ENCODE data around the gene YY1. TPM values are rescaled to one million over a fixed set of nuclear protein-coding genes. Genes with fewer than 3 reads are reported as not detected.
"Not testable (repeated sequence)": the region's sequence is repeated elsewhere in the genome, so short reads cannot be mapped to it uniquely, and the experiment has no call there.

YY1 gene
- polyA plus RNA-seq, 1 experiment: 45.6 TPM

DNA sequence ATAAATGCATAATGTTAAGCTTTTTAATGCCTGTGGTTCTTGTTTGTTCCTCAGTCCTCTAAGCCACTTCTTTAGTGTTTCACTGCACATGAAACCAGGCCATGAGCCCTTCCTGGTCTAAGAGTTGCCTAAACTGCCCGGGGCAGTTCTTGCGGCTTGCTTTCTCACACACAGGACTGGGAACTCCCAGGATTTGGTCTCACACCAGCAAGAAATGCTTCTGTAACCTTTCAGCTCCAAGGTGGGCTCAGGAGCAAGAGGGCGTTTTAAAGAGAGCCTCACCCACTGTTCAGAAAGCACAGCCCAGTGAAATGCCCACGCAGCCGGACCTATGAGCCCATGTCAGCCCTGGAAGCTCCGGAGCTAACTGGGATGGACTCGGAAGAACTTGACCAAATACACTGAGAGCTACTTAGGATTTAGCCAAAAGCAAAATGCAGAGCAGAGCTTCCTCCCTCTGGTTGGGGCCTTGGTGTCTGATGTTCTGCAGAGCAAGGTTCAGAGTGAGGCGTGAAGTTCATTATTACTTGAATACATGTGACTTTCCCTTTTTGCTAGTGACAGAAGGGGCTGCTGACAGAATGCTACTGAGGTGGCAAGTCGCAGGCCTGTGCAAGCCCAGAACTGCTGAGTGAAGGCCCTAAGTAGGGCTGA, 43.9 kb downstream of the YY1 start:
- ChIA-PET CTCF (interaction anchor here (1.2 to 1.4 kb wide), 2 partner anchors 19 to 42 kb away, joined by 3 read pairs; no protein-coding TSS in a partner anchor), POLR2A (no interaction called here)
- Histone ChIP-seq H3K9me3 (ENCODE audit: control insufficient read depth, insufficient read depth, low read length) (no peaks in the 10 kb centered on the region; the same call in 1 of the 2 replicates), H3K4me3 (ENCODE audit: low read depth, low read length) (no peak overlapping the region), H3K27ac (ENCODE audit: low read depth, low read length) (no peak overlapping the region), H3K27me3 (ENCODE audit: control insufficient read depth, insufficient read depth, low read length) (no peaks in the 10 kb centered on the region)
- TF ChIP-seq, protein P1, sequence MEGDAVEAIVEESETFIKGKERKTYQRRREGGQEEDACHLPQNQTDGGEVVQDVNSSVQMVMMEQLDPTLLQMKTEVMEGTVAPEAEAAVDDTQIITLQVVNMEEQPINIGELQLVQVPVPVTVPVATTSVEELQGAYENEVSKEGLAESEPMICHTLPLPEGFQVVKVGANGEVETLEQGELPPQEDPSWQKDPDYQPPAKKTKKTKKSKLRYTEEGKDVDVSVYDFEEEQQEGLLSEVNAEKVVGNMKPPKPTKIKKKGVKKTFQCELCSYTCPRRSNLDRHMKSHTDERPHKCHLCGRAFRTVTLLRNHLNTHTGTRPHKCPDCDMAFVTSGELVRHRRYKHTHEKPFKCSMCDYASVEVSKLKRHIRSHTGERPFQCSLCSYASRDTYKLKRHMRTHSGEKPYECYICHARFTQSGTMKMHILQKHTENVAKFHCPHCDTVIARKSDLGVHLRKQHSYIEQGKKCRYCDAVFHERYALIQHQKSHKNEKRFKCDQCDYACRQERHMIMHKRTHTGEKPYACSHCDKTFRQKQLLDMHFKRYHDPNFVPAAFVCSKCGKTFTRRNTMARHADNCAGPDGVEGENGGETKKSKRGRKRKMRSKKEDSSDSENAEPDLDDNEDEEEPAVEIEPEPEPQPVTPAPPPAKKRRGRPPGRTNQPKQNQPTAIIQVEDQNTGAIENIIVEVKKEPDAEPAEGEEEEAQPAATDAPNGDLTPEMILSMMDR (IDR thresholded peaks at IDR 0.05; ENCODE audit: low read depth, low read length): no peak
- DNase-seq (ENCODE audit: low read depth, low spot score): no peak

DNA sequence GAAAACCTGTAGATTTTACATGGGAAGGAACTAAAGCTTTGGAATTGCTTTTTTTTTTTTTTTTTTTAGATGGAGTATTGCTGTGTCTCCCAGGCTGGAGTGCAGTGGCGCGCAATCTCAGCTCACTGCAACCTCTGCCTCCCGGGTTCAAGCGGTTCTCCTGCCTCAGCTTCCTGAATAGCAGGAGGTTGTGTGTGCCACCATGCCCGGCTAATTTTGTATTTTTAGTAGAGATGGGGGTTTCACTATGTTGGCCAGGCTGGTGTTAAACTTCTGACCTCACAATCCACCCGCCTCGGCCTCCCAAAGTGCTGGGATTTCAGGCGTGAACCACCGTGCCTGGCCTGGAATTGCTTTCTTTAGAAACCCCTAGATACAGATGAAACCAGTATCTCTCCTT, 44.5 kb downstream of the YY1 start:
- CTCF ChIA-PET: interaction anchor here (1.2 to 1.4 kb wide), 2 partner anchors 20 to 43 kb away, joined by 3 read pairs; no protein-coding TSS in a partner anchor
- H3K27me3 ChIP-seq (ENCODE audit: control insufficient read depth, insufficient read depth, low read length); POLR2A ChIA-PET; DNase-seq (ENCODE audit: low read depth, low spot score); H3K27ac ChIP-seq (ENCODE audit: low read depth, low read length); H3K9me3 ChIP-seq (ENCODE audit: control insufficient read depth, insufficient read depth, low read length); H3K4me3 ChIP-seq (ENCODE audit: low read depth, low read length): not testable (repeated sequence)

DNA sequence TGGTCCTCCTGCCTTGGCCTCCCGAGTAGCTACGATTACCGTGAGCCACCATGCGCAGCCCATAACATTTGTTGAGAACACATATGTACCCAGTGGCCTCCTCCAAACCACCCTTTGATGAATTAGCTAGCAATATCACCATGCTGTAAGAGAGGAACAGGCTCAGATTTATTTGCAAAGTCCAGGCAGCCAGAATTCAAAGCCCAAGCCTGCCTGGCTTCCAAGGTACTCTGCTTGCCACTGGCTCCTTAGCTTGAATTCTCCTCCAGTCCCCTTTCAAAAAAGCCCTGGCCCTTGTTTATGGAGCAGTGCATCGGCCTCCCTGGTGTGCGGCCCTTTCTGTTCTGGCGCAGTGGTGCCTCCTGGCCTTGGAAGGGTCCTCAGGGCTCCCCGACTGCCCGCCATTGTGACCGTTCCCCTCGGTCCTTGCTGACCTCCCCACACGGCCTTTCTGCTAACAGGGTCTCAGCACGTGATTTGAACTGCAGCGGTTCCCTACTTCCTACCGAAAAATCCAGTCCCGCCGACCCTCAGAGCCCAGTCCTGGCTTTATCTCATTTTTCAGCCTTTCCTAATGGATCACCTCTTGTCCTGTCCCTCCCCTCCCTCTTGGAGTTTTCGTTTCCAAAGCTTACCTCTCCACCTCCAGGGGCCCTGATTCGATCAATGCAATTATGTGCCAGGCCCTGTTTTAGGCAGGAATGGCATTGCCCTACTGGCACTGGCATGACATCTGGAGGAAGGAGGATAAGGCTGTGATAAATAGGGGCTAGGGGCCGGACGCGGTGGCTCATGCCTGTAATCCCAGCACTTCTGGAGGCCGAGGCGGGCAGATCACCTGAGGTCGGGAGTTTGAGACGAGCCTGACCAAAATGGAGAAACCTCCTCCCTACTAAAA, 45.3 kb downstream of the YY1 start:
- CTCF ChIA-PET: interaction anchor here (0.5 to 2.9 kb wide), 11 partner anchors 8 to 94 kb away, joined by 3 to 40 read pairs (median 5); no protein-coding TSS in a partner anchor
- POLR2A ChIA-PET: no interaction called here
- Histone ChIP-seq H3K27ac (ENCODE audit: low read depth, low read length) (no peak overlapping the region), H3K27me3 (ENCODE audit: control insufficient read depth, insufficient read depth, low read length) (no peaks in the 10 kb centered on the region), H3K9me3 (ENCODE audit: control insufficient read depth, insufficient read depth, low read length) (no peaks in the 10 kb centered on the region; the same call in 1 of the 2 replicates), H3K4me3 (ENCODE audit: low read depth, low read length) (peak overlapping the region; percentile 66; the same call in 1 of the 2 replicates)
- DNase-seq (ENCODE audit: low read depth, low spot score): no peak
- TF ChIP-seq, protein P1 (IDR thresholded peaks at IDR 0.05; ENCODE audit: low read depth, low read length): no peak

DNA sequence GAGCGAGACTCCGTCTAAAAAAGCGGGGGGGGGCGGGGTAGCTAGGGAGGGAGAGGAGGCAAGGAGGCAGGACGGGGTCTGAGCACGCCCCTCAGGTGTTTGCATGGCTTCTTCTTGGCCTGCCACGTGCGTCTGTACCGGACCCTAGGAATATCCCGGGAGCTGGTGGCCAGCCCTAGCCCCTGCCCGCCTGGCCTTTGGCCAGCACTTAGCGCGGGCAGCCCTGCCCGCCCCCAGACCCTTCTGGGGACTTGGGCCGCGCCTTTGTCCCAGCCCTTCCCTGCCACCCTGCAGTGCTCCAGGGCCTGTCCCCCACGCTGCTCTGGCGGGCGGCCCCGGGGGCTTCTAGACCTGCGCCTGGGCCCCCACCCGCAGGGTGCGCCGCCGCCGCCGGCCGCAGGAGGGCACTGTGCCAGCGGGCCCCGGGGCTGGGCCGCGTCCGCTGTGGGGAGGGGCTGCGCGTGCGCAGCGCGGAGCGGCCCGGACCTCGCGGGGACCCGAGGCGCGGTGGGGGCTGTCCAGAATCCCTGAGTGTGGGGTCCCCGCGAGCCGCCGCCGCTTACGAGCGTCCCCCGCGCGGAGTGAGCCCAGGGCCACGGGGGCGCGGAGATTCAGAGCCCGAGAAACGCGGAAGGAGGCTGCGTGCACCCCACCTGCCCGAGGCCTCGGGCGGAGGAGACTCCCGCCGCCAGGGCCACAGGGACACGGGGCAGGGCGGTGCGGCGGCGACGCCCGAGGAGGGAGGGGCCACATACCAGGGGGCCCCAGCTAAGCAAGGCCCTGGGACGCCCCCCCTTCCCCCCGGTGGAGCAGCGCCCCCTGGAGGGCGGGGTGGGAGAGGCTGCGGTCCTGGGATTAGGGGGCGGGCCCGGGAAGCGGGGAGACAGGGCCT, 46.3 kb downstream of the YY1 start:
- no peaks in the 10 kb centered on the region for H3K27me3 ChIP-seq (ENCODE audit: control insufficient read depth, insufficient read depth, low read length)
- no peak for DNase-seq (ENCODE audit: low read depth, low spot score)
- no peaks in the 10 kb centered on the region; the same call in 1 of the 2 replicates for H3K9me3 ChIP-seq (ENCODE audit: control insufficient read depth, insufficient read depth, low read length)
- CTCF ChIA-PET: interaction anchor here (0.6 to 2.9 kb wide), 24 partner anchors 9 to 146 kb away, joined by 3 to 40 read pairs (median 4); a partner anchor contains a TSS
- H3K27ac ChIP-seq (ENCODE audit: low read depth, low read length): peak overlapping the region; percentile 39
- TF ChIP-seq, protein P1 (IDR thresholded peaks at IDR 0.05; ENCODE audit: low read depth, low read length): peak; percentile 79
- peak overlapping the region; percentile 66 for H3K4me3 ChIP-seq (ENCODE audit: low read depth, low read length)
- POLR2A ChIA-PET: interaction anchor here (1.1 kb wide), 1 partner anchor 90 kb away, joined by 3 read pairs; a partner anchor contains a TSS

All from AG04450 (cell line).